Adipocyte (in vitro differentiated cells): ENCODE data around the gene KCNIP4.

ENCODE experiments used
- DNase-seq: peaks from one replicate; pipeline ENCODE4 v3.0.0-alpha.2; 2015; ENCODE audit warnings: low read depth
- H3K27me3 ChIP-seq: replicated peaks from 2 replicates; pipeline ENCODE4 v1.7.0; 2013; ENCODE audit warnings: mild to moderate bottlenecking, low read length, moderate library complexity; ENCODE audit not compliant: control insufficient read depth, insufficient read depth
- H3K36me3 ChIP-seq: 2 replicates; pipeline ENCODE4 v1.7.0; 2013; ENCODE audit warnings: low read length, mild to moderate bottlenecking, moderate library complexity; ENCODE audit not compliant: control insufficient read depth, insufficient read depth, severe bottlenecking
- H3K4me1 ChIP-seq: 2 replicates; pipeline ENCODE4 v1.7.0; 2013; ENCODE audit warnings: mild to moderate bottlenecking, low read length, moderate library complexity; ENCODE audit not compliant: control insufficient read depth, insufficient read depth
- H3K4me3 ChIP-seq: 2 replicates; pipeline ENCODE4 v1.7.0; 2013; ENCODE audit warnings: mild to moderate bottlenecking, low read length, moderate library complexity
- H3K9ac ChIP-seq: 2 replicates; pipeline ENCODE4 v1.7.0; 2013; ENCODE audit warnings: mild to moderate bottlenecking, low read length, moderate library complexity
- H3K9me3 ChIP-seq: 2 replicates; pipeline ENCODE4 v1.7.0; 2013; ENCODE audit warnings: mild to moderate bottlenecking, low read length, moderate library complexity; ENCODE audit not compliant: control insufficient read depth

KCNIP4 gene

DNA sequence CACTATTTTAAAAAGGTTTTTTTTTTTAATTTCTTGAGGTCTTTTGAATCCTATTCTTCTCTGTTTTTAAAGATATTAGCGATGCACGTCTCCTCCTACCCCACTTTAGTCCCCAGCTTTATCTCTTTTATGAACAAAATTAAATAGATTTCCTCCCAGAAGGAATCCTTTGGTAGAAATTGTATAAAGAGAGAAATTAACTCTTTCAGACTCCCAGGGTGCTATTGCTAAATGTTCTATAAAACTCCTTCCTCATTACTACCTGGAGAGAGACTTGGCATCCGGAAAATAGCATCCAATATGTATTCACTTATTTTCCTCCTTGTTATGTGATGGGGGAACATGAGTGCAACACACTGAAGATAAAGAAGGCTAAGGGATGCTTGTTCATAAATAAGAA, 1264.8 kb downstream of the KCNIP4 start:
- peaks cover 35% of the 10 kb centered on the region for H3K4me1 ChIP-seq
- no peaks in the 10 kb centered on the region for H3K36me3 ChIP-seq
- H3K27me3 ChIP-seq: no peaks in the 10 kb centered on the region
- H3K4me3 ChIP-seq: no peak overlapping the region
- H3K9ac ChIP-seq: no peak overlapping the region
- no peak for DNase-seq
- H3K9me3 ChIP-seq: no peaks in the 10 kb centered on the region

DNA sequence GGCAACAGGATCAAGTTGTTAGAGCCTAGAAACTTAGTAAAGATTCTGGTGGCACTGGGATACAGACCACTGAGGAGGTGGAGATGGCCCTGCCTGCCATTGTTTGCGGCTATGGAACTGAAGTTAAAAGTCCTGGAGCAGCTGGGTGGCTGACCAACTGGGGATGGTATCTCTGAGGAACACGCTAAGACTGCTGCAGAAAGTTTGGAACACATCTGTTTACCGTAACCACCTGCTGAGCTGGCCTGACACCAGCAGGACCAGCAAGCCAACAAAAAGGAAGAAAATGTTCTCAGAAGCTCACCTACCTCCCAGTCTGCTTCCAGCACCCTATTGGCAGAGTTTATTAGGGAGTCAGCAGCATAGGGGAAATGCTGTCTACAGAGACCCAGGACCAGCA, 1265.7 kb downstream of the KCNIP4 start:
- no peaks in the 10 kb centered on the region for H3K9me3 ChIP-seq

DNA sequence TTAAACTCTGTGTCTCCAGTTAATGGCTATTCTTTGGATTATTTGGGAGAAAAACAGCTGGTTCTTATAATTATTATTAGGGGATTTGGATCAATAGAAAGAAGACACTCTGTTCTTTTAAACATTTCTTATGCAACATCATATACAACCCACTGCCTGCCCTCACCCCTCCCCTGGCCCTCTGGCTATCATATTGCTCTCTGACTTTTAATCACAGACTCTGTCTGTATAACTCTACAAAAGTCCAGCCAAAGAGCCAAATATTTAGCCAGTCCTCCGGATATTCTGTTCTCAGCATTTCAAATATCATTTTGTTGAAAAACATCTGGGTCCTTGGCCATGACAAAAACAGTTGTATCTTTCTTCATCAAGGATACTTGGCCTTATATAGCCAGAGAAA, 1267.3 kb downstream of the KCNIP4 start:
- no peak overlapping the region for H3K9ac ChIP-seq
- DNase-seq: no peak
- H3K4me3 ChIP-seq: no peak overlapping the region
- H3K27me3 ChIP-seq: no peaks in the 10 kb centered on the region
- no peaks in the 10 kb centered on the region for H3K9me3 ChIP-seq
- H3K4me1 ChIP-seq: peaks cover 41% of the 10 kb centered on the region
- no peaks in the 10 kb centered on the region for H3K36me3 ChIP-seq

More for the DNA sequence above, 1265.7 kb downstream of the KCNIP4 start:
- Histone ChIP-seq H3K9ac (no peak overlapping the region), H3K4me1 (peaks cover 39% of the 10 kb centered on the region), H3K4me3 (no peak overlapping the region), H3K36me3 (no peaks in the 10 kb centered on the region), H3K27me3 (no peaks in the 10 kb centered on the region)
- DNase-seq: no peak

DNA sequence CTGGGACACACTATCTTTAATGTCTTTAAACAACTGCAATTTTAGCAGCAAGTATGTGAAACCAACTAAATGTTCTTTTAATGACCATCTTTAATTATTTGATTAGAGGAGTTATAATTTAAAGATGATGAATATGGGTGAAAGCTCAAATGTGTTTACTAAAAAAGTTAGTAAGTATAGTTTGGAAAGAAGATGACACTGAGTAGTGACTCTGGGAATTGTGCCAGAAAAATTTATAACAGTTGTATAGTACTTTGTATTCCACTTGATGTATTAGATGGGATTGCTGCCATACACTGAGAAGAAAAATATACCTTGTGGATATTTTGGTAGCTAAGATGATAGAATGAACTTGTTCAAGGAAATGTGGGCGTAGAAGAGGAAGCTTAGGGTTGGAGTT, 1267.8 kb downstream of the KCNIP4 start:
- H3K27me3 ChIP-seq: no peaks in the 10 kb centered on the region
- peaks cover 41% of the 10 kb centered on the region for H3K4me1 ChIP-seq
- H3K9me3 ChIP-seq: no peaks in the 10 kb centered on the region
- no peak overlapping the region for H3K4me3 ChIP-seq
- no peaks in the 10 kb centered on the region for H3K36me3 ChIP-seq
- DNase-seq: no peak
- H3K9ac ChIP-seq: no peak overlapping the region

DNA sequence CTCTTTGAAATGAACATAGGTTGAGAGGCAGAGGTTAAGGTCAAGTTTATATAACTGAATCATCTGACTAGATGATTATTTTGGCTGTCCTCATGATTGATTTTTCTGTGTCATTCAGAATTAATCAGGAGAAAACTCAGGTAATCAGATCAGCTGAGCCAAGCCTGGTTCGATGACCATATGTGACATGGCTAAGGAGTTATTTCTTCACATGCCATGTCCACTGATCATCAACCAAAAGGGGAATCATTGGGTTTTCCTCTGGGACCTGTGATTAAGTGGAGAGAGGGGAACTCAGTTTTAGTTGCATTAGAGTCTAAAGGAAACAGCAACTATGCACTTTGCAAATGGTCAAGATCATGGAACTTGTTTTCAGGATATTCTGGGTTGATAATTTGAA, 1268.6 kb downstream of the KCNIP4 start:
- Histone ChIP-seq H3K4me1 (peaks cover 41% of the 10 kb centered on the region), H3K4me3 (no peak overlapping the region), H3K9ac (no peak overlapping the region), H3K36me3 (no peaks in the 10 kb centered on the region), H3K27me3 (no peaks in the 10 kb centered on the region), H3K9me3 (no peaks in the 10 kb centered on the region)
- DNase-seq: no peak
